HG02840 (cell line): ENCODE data around the gene IRF6.

ENCODE experiments used
- ATAC-seq: cut with Tn5 transposase; IDR thresholded peaks from one replicate; pipeline ENCODE4 v1.9.1; 2021; ENCODE audit warnings: mild to moderate bottlenecking, moderate library complexity, moderate number of reproducible peaks; ENCODE audit not compliant: unreplicated experiment, low FRiP score

The IRF6 gene

GRCh38 chr1:209791920-209792319, 14.0 kb downstream of the IRF6 start:
- ATAC-seq: no peak

- ATAC-seq: no peak
Measured at GRCh38 chr1:209790286-209791193, 15.4 kb downstream of the IRF6 start.

GRCh38 chr1:209789245-209789644, 16.7 kb downstream of the IRF6 start:
- no peak for ATAC-seq

GRCh38 chr1:209787551-209787950, 18.4 kb downstream of the IRF6 start:
- ATAC-seq: no peak

- no peak for ATAC-seq
Measured at GRCh38 chr1:209786146-209786545, 19.8 kb downstream of the IRF6 start.

GRCh38 chr1:209785592-209785991, 20.4 kb downstream of the IRF6 start:
- ATAC-seq: no peak

- peak; percentile 97 for ATAC-seq
Measured at GRCh38 chr1:209784265-209785169, 21.4 kb downstream of the IRF6 start, which contains the start of gene C1orf74. Gene C1orf74 (minus strand): TSS chr1:209784559. CDS start chr1:209783634, 925 bp downstream.

- no peak for ATAC-seq
Measured at GRCh38 chr1:209783386-209783785, 22.6 kb downstream of the IRF6 start.

GRCh38 chr1:209780268-209780667, 25.7 kb downstream of the IRF6 start:
- ATAC-seq: no peak

- ATAC-seq: no peak
Measured at GRCh38 chr1:209778102-209778501, 27.8 kb downstream of the IRF6 start.

- no peak for ATAC-seq
Measured at GRCh38 chr1:209777587-209777986, 28.4 kb downstream of the IRF6 start.

- ATAC-seq: no peak
Measured at GRCh38 chr1:209775678-209776077, 30.3 kb downstream of the IRF6 start.

- ATAC-seq: no peak
Measured at GRCh38 chr1:209774592-209774991, 31.4 kb downstream of the IRF6 start.

GRCh38 chr1:209772126-209772525, 33.8 kb downstream of the IRF6 start:
- ATAC-seq: no peak

- no peak for ATAC-seq
Measured at GRCh38 chr1:209770636-209771415, 35.1 kb downstream of the IRF6 start.

- ATAC-seq: no peak
Measured at GRCh38 chr1:209769971-209770370, 36.0 kb downstream of the IRF6 start.

GRCh38 chr1:209769171-209769904, 36.6 kb downstream of the IRF6 start:
- peak; percentile 70 for ATAC-seq

- ATAC-seq: peak; percentile 83
Measured at GRCh38 chr1:209768354-209768774, 37.6 kb downstream of the IRF6 start.

- ATAC-seq: no peak
Measured at GRCh38 chr1:209767706-209768105, 38.2 kb downstream of the IRF6 start.

GRCh38 chr1:209767096-209767495, 38.8 kb downstream of the IRF6 start:
- no peak for ATAC-seq
